Gastroesophageal sphincter (tissue), 4 donors: ENCODE measurements around the gene TST. TPM values are rescaled to one million over a fixed set of nuclear protein-coding genes. Genes with fewer than 3 reads are reported as not detected.

Source experiments
- ATAC-seq: fragments of 150-250 bp; one replicate; pipeline ENCODE4 v1.9.1; 2016; ENCODE audit warnings: mild to moderate bottlenecking, moderate library complexity
- H3K27ac ChIP-seq, 4 donors: fragments of 200-600 bp; sonication (generic) in 3 of 4; 1 replicate in 3 of 4; 2 replicates in 1 of 4; pipeline ENCODE4 v1.5.1; 2016 to 2019
- H3K27me3 ChIP-seq: fragments of 200-600 bp; sonication (generic); one replicate; pipeline ENCODE4 v1.5.1; 2019
- H3K36me3 ChIP-seq, 2 donors: fragments of 200-600 bp; sonication (generic); one replicate each; pipeline ENCODE4 v1.5.1; 2019; ENCODE audit warnings: control low read depth in 1 of 2
- H3K4me1 ChIP-seq, 3 donors: fragments of 200-600 bp; sonication (generic); 1 replicate in 2 of 3; 2 replicates in 1 of 3; pipeline ENCODE4 v1.5.1; 2016 to 2019; ENCODE audit warnings: control low read depth in 2 of 3
- H3K4me3 ChIP-seq, 2 donors: fragments of 200-600 bp; sonication (generic); one replicate each; pipeline ENCODE4 v1.5.1; 2019; ENCODE audit warnings: mild to moderate bottlenecking in 1 of 2, moderate library complexity in 1 of 2
- H3K9me3 ChIP-seq, 3 donors: fragments of 200-600 bp; sonication (generic); one replicate each; pipeline ENCODE4 v1.5.1; 2017 to 2019; ENCODE audit warnings: control low read depth in 2 of 3
- CTCF ChIP-seq, 4 experiments: fragments of 200-600 bp in 2 of 4; fragments of 450-650 bp in 2 of 4; sonication (generic) in 1 of 4; IDR thresholded peaks; one replicate each; pipeline ENCODE4 v1.5.1; 2017 to 2019; ENCODE audit warnings: antibody characterized with exemption in 4 of 4, mild to moderate bottlenecking in 2 of 4, moderate library complexity in 2 of 4
- EP300 ChIP-seq: sonication (generic); formaldehyde crosslinking; IDR thresholded peaks from one replicate; pipeline ENCODE4 v1.6.1; 2017; ENCODE audit warnings: antibody characterized with exemption, mild to moderate bottlenecking
- POLR2A ChIP-seq, 2 donors: fragments of 450-650 bp; IDR thresholded peaks; one replicate each; pipeline ENCODE4 v1.6.1; 2017; ENCODE audit warnings: antibody characterized with exemption in 2 of 2, mild to moderate bottlenecking in 2 of 2, moderate library complexity in 1 of 2
- POLR2AphosphoS5 ChIP-seq: sonication (generic); formaldehyde crosslinking; IDR thresholded peaks from one replicate; pipeline ENCODE4 v1.6.1; 2017; ENCODE audit warnings: antibody characterized with exemption
- WGBS, 2 donors: methylation state at CpG; one replicate each; pipeline ENCODE4 v1.1.5; 2018; ENCODE audit warnings: low coverage in 1 of 2; 5-methylcytosine and 5-hydroxymethylcytosine counted together
- total RNA-seq, 4 donors: library from RNA; depleted of rRNA; stranded (reverse); fragments of >200 nt; gene quantifications; one replicate each; pipeline ENCODE4 v1.1.0, GENCODE V29; 2016

Gene TST
- total RNA-seq, 4 donors from 2014 or later: 19.1 to 38.7 (median 31.7) TPM

- Histone ChIP-seq H3K4me3 (no peak overlapping the region), H3K27me3 (peaks cover 21% of the 10 kb centered on the region), H3K36me3 (no peaks in the 10 kb centered on the region), H3K27ac (no peak overlapping the region), H3K9me3 (no peaks in the 10 kb centered on the region), H3K4me1 (no peaks in the 10 kb centered on the region)
- ATAC-seq: no peak
- 65 to 83% methylated on average over 3 to 6 of the region's 9 CpGs for WGBS, 2 donors
- TF ChIP-seq EP300: no peak
Measured at GRCh38 chr22:37044634-37045625, 25.7 kb upstream of the TST start.

DNA sequence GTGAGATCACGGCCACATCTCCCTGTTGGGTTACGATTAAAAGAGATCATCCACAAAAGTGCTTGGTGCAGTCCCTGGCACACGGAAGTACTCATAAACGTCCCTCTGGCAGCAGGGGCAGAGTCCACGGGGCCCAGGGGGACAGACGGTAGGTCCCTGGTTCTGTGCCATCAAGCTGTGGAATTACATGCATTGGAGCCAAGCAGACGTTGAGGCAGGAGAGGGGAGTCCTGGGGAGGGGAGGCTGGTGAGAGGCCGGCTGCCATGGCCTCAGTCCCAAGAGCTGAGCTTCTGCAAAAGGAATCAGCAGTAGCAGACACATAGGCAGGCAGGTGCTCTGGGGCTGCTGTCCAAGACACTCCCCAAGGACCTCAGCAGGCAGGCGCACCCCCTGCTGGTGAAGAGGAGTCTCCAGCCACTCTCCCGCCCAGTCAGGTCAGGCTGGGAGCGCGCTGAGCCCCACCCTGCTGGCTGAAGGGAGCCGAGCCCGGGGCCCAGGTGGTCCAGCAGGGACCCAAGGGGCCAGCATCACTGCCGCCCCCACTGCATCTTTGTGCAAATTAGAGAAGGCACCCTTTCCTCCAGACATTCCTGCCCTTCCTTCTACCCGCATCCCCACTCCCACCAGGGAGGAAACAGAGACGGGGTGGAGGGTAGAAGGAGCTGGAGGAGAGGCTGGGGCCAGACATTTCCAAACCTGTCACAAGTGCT lies 24.7 kb upstream of the TST start:
- no peak overlapping the region for H3K4me3 ChIP-seq
- H3K27ac ChIP-seq: no peak overlapping the region
- TF ChIP-seq CTCF (IDR thresholded peaks at IDR 0.05): peak in 3 of 4 experiments; percentile 2 to 62 (median 42)
- no peak for TF ChIP-seq EP300
- peaks cover 24% of the 10 kb centered on the region for H3K27me3 ChIP-seq
- no peaks in the 10 kb centered on the region for H3K9me3 ChIP-seq
- 28 to 47% methylated on average over 5 of the region's 17 CpGs for whole genome bisulfite sequencing, 2 donors
- H3K4me1 ChIP-seq: no peaks in the 10 kb centered on the region
- H3K36me3 ChIP-seq: no peaks in the 10 kb centered on the region
- ATAC-seq: peak; percentile 58

GRCh38 chr22:37043209-37043827 lies 24.1 kb upstream of the TST start:
- no peaks in the 10 kb centered on the region for H3K9me3 ChIP-seq
- ATAC-seq: no peak
- H3K27ac ChIP-seq: no peak overlapping the region
- TF ChIP-seq EP300: no peak
- WGBS, 2 donors: 54 to 60% methylated on average over 2 to 3 of the region's 7 CpGs
- no peaks in the 10 kb centered on the region for H3K4me1 ChIP-seq
- peaks cover 30% of the 10 kb centered on the region for H3K27me3 ChIP-seq
- H3K36me3 ChIP-seq: no peaks in the 10 kb centered on the region
- H3K4me3 ChIP-seq: no peak overlapping the region

- WGBS, 2 donors: 76 to 89% methylated on average over 2 of the region's 2 CpGs
- Histone ChIP-seq H3K27me3 (peaks cover 68% of the 10 kb centered on the region), H3K27ac (no peak overlapping the region), H3K36me3 (no peaks in the 10 kb centered on the region), H3K4me1 (no peaks in the 10 kb centered on the region), H3K4me3 (no peak overlapping the region), H3K9me3 (no peaks in the 10 kb centered on the region)
- ATAC-seq: no peak
- TF ChIP-seq EP300: no peak
- TF ChIP-seq POLR2AphosphoS5: no peak
- TF ChIP-seq CTCF (IDR thresholded peaks at IDR 0.05): no peak
- no peak for TF ChIP-seq POLR2A (IDR thresholded peaks at IDR 0.05)
Measured at GRCh38 chr22:37039466-37039865, 20.2 kb upstream of the TST start.

DNA sequence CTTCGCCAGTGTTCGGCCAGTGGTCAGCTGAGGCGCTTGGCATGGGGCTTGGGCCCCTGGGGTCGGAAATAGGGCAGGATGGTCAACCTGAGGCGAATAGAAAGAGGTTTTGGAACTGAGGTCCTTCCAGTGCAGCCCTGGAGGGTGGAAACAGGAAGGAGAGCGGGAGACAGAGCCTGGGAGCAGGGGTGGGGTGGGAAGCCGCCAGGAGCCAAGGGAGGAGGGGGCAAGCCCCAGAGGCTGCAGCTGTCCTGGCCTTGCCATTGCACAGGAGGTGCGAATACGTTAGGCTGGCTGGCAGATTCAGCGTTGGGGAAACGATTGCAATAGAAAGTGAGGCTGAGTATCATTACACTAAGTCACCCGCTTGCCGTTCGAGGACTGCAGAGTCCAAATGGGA lies 18.4 kb upstream of the TST start:
- Histone ChIP-seq H3K27me3 (peaks cover 60% of the 10 kb centered on the region), H3K9me3 (no peaks in the 10 kb centered on the region), H3K4me3 (no peak overlapping the region), H3K36me3 (no peaks in the 10 kb centered on the region), H3K27ac (no peak overlapping the region), H3K4me1 (no peaks in the 10 kb centered on the region)
- 37 to 50% methylated on average over 8 to 13 of the region's 14 CpGs for WGBS, 2 donors
- no peak for ATAC-seq
- TF ChIP-seq CTCF (IDR thresholded peaks at IDR 0.05): no peak
- no peak for TF ChIP-seq POLR2A (IDR thresholded peaks at IDR 0.05)
- TF ChIP-seq POLR2AphosphoS5: no peak
- no peak for TF ChIP-seq EP300
